B cell (primary cell): ENCODE data around the gene PKDREJ. TPM values are rescaled to one million over a fixed set of nuclear protein-coding genes. Genes with fewer than 3 reads are reported as not detected.

Source experiments
- ATAC-seq: fragments of 200-7000 bp; cut with Tn5 transposase; one replicate; pipeline ENCODE4 v1.10.0; 2021; ENCODE audit warnings: low read depth, mild to moderate bottlenecking, moderate number of reproducible peaks, moderate library complexity
- CTCF ChIA-PET: fragments of 350-600 bp; sonication (Branson Sonifier 250); formaldehyde crosslinking; loops from one replicate; lab custom pipeline; 2021; ENCODE audit warnings: antibody characterized with exemption, inconsistent platforms; lab: Charles Lee
- POLR2A ChIA-PET: fragments of 350-600 bp; sonication (Branson Sonifier 250); formaldehyde crosslinking; loops from one replicate; lab custom pipeline; 2021; ENCODE audit warnings: antibody characterized with exemption; lab: Charles Lee
- DNase-seq: peaks from one replicate; pipeline ENCODE4 v3.0.0; 2013
- H2AFZ ChIP-seq: 2 replicates; pipeline ENCODE4 v1.6.1; 2012; ENCODE audit warnings: mild to moderate bottlenecking, low read depth, low read length; ENCODE audit not compliant: insufficient read depth, poor library complexity, severe bottlenecking
- H3K27ac ChIP-seq, 2 donors: 1 replicate in 1 of 2; 2 replicates in 1 of 2; pipeline ENCODE4 v1.5.1; 2012 to 2013; ENCODE audit warnings: low read length in 2 of 2, mild to moderate bottlenecking in 2 of 2, moderate library complexity in 1 of 2
- H3K27me3 ChIP-seq, 4 experiments: fragments of 200-600 bp in 1 of 4; sonication (generic) in 1 of 4; replicated peaks in 1 of 4; 1 replicate in 2 of 4; 2 replicates in 2 of 4; pipeline versions ENCODE4 v1.6.1 to v1.7.0; 2013 to 2016; ENCODE audit warnings: low read length in 3 of 4, mild to moderate bottlenecking in 2 of 4, mixed read lengths in 1 of 4, moderate library complexity in 1 of 4; ENCODE audit not compliant: insufficient read depth in 4 of 4, control insufficient read depth in 3 of 4; ENCODE audit errors: control extremely low read depth in 1 of 4
- H3K36me3 ChIP-seq, 2 experiments: replicated peaks in 1 of 2; 1 replicate in 1 of 2; 2 replicates in 1 of 2; pipeline versions ENCODE4 v1.6.1 to v1.7.1; 2013; ENCODE audit warnings: low read length in 1 of 2; ENCODE audit not compliant: insufficient read depth in 2 of 2, control insufficient read depth in 1 of 2; ENCODE audit errors: control extremely low read depth in 1 of 2, extremely low read depth in 1 of 2
- H3K4me1 ChIP-seq, 2 donors: fragments of 200-600 bp in 1 of 2; sonication (generic) in 1 of 2; 1 replicate in 1 of 2; 2 replicates in 1 of 2; pipeline versions ENCODE4 v1.5.1 to v1.6.1; 2013 to 2017; ENCODE audit warnings: low read length in 2 of 2; ENCODE audit not compliant: control insufficient read depth in 2 of 2, insufficient read depth in 2 of 2
- H3K4me2 ChIP-seq: replicated peaks from 2 replicates; pipeline ENCODE3; 2012; ENCODE audit warnings: mild to moderate bottlenecking, low read depth, low read length; ENCODE audit not compliant: poor library complexity, severe bottlenecking
- H3K4me3 ChIP-seq, 5 experiments: fragments of 200-600 bp in 1 of 5; sonication (generic) in 1 of 5; 1 replicate in 3 of 5; 2 replicates in 2 of 5; pipeline versions ENCODE4 v1.5.1 to v1.7.0; 2011 to 2016; ENCODE audit warnings: low read length in 4 of 5, mild to moderate bottlenecking in 4 of 5, low read depth in 2 of 5, control low read depth in 1 of 5, moderate library complexity in 1 of 5; ENCODE audit not compliant: insufficient read depth in 1 of 5; ENCODE audit errors: control extremely low read depth in 1 of 5, extremely low read depth in 1 of 5
- H3K79me2 ChIP-seq: fragments of 200-600 bp; sonication (generic); one replicate; pipeline ENCODE4 v1.6.0; 2016; ENCODE audit warnings: low read length; ENCODE audit not compliant: control insufficient read depth, insufficient read depth
- H3K9ac ChIP-seq: fragments of 200-600 bp; sonication (generic); 2 replicates; pipeline ENCODE4 v1.6.1; 2017; ENCODE audit warnings: mild to moderate bottlenecking, low read length, moderate library complexity
- H3K9me3 ChIP-seq, 3 donors: one replicate each; pipeline versions ENCODE4 v1.6.1 to v1.7.1; 2013; ENCODE audit warnings: low read length in 2 of 3; ENCODE audit not compliant: control insufficient read depth in 2 of 3, insufficient read depth in 1 of 3; ENCODE audit errors: control extremely low read depth in 1 of 3
- H4K20me1 ChIP-seq: 2 replicates; pipeline ENCODE4 v1.6.0; 2012; ENCODE audit warnings: mild to moderate bottlenecking, low read length; ENCODE audit not compliant: insufficient read depth, control insufficient read depth, poor library complexity, severe bottlenecking
- H3K27ac Mint-ChIP-seq: one replicate; pipeline ENCODE4 v1.8.0; 2021; ENCODE audit warnings: mixed read lengths
- H3K27me3 Mint-ChIP-seq: one replicate; pipeline ENCODE4 v1.8.0; 2021; ENCODE audit warnings: mixed read lengths
- H3K4me1 Mint-ChIP-seq: one replicate; pipeline ENCODE4 v1.8.0; 2021; ENCODE audit warnings: mixed read lengths
- H3K4me3 Mint-ChIP-seq: one replicate; pipeline ENCODE4 v1.8.0; 2021; ENCODE audit warnings: mixed read lengths
- H3K9me3 Mint-ChIP-seq: one replicate; pipeline ENCODE4 v1.8.0; 2022; ENCODE audit warnings: mixed read lengths; ENCODE audit not compliant: insufficient read depth
- EZH2 ChIP-seq: IDR thresholded peaks from 2 replicates; pipeline ENCODE4 v1.6.1; 2012; ENCODE audit warnings: borderline replicate concordance, low read depth, mild to moderate bottlenecking, moderate library complexity, low read length; ENCODE audit not compliant: insufficient read depth, poor library complexity, severe bottlenecking
- WGBS: methylation state at CpG from one replicate; pipeline ENCODE4 v1.1.5; 2013; ENCODE audit warnings: missing lambda C conversion rate; ENCODE audit not compliant: insufficient coverage; 5-methylcytosine and 5-hydroxymethylcytosine counted together
- intact Hi-C: fragments of 100-400 bp; cut with micrococcal nuclease; formaldehyde crosslinking; loops from one replicate; pipeline ENCODE4 v1.10.0; 2022
- polyA plus RNA-seq: library from polyadenylated mRNA; depleted of rRNA; stranded (reverse); fragments of >200 nt; gene quantifications from 2 replicates; pipeline ENCODE4 v1.2.3, GENCODE V29; 2012
- total RNA-seq, 2 donors: library from RNA; stranded (reverse); fragments of 120-200 nt in 1 of 2; gene quantifications; 1 replicate in 1 of 2; 2 replicates in 1 of 2; pipeline versions ENCODE4 v1.2.3 to v1.2.4, GENCODE V29; 2013 to 2022
- TF ChIP-seq, protein P1 (sequence below): fragments of 200-600 bp; IDR thresholded peaks from one replicate; pipeline ENCODE4 v1.8.0; 2022; ENCODE audit warnings: antibody characterized with exemption, mild to moderate bottlenecking

Gene PKDREJ
- total and polyA plus RNA-seq, 2 donors (not counting 1 experiment from before 2014, with no cell fraction given) = not detected

DNA sequence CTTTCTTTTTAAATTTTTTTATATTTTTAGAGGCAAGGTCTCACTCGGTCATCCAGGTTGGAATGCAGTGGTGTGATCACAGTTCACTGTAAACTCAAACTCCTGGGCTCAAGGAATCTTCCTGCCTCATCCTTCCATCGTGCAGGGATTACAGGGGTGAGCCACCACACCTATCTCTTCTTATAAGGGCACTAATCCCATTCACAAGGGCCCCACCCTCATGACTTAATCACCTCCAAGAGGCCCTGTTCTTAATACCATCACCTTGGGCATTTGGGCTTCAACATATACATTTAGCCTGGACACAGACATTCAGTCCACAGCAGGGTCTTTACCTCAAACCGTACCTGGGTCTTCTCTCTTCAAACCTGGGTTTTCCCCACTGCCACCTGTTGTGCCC lies 29.0 kb upstream of the PKDREJ start:
- H3K4me1 Mint-ChIP-seq = peaks cover 63% of the 10 kb centered on the region
- no peak for TF ChIP-seq EZH2
- TF ChIP-seq, protein P1, sequence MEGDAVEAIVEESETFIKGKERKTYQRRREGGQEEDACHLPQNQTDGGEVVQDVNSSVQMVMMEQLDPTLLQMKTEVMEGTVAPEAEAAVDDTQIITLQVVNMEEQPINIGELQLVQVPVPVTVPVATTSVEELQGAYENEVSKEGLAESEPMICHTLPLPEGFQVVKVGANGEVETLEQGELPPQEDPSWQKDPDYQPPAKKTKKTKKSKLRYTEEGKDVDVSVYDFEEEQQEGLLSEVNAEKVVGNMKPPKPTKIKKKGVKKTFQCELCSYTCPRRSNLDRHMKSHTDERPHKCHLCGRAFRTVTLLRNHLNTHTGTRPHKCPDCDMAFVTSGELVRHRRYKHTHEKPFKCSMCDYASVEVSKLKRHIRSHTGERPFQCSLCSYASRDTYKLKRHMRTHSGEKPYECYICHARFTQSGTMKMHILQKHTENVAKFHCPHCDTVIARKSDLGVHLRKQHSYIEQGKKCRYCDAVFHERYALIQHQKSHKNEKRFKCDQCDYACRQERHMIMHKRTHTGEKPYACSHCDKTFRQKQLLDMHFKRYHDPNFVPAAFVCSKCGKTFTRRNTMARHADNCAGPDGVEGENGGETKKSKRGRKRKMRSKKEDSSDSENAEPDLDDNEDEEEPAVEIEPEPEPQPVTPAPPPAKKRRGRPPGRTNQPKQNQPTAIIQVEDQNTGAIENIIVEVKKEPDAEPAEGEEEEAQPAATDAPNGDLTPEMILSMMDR = no peak
- peak overlapping the region; percentile 46 for H3K27ac Mint-ChIP-seq
- no peaks in the 10 kb centered on the region for H3K27me3 Mint-ChIP-seq
- Histone ChIP-seq H3K27ac (no peak overlapping the region), H3K36me3 (peaks cover 0 to 2% of the 10 kb centered on the region in 2 experiments), H3K4me3 (no peak overlapping the region), H3K4me2 (peak overlapping the region; percentile 1), H3K9ac (no peak overlapping the region), H3K27me3 (peaks cover 0 to 3% (median 0%) of the 10 kb centered on the region in 4 experiments), H4K20me1 (no peaks in the 10 kb centered on the region), H3K4me1 (peaks cover 44 to 63% of the 10 kb centered on the region in 2 donors), H3K9me3 (peaks cover 0 to 19% (median 0%) of the 10 kb centered on the region in 3 donors), H2AFZ (no peak overlapping the region), H3K79me2 (peaks cover 5% of the 10 kb centered on the region)
- H3K4me3 Mint-ChIP-seq = no peak overlapping the region
- CTCF ChIA-PET = no interaction called here
- DNase-seq (no peak), ATAC-seq (no peak)
- 84% methylated on average over 2 of the region's 3 CpGs for WGBS
- intact Hi-C loops = no loop called here
- POLR2A ChIA-PET = no interaction called here
- H3K9me3 Mint-ChIP-seq = no peaks in the 10 kb centered on the region

DNA sequence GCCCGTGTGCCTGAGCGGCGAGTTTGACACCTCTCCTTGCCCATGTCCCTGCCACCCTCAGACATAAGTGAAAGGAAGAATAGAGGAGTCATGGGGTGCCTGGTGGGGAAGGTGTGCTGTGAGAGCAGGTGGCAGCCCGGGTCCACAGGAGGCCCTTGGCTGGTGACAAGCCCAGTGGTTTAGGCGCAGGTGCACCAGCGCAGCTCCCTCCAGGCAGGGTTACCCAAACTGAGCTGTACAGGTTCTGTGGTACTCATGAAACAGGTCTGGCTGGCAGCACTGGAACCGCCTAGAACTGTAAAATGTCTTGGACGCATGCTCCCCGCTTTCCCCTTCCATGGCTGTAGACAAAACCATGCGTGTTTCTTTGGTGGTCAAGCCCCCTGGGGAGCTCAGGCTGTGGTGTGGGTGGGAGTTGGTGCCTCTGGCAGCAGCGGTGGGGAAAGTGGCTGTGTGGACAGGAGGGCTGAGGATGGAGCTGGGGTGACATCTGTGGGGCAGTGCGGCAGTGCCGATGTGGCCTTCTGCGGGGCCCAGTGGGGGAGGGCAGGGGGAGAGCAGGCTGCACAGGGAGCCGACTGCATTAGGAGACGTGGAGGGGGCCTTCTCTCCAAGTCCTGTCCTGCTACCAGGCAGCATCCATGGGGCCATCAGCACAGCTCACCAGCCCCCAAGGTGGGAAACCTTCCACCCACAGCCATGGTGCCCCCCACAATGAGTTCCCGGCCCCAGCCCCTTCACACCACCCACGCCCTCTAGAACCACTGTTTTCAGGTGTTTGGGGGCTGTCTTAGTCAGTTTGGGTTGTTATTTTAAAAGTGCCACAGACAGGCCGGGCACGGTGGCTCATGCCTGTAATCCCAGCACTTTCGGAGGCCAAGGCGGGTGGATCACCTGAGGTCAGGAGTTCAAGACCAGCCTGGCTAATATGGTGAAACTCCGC lies 28.0 kb upstream of the PKDREJ start:
- Mint-ChIP-seq H3K27ac (peak overlapping the region; percentile 32), H3K4me3 (no peak overlapping the region), H3K9me3 (no peaks in the 10 kb centered on the region), H3K27me3 (no peaks in the 10 kb centered on the region), H3K4me1 (peaks cover 63% of the 10 kb centered on the region)
- ATAC-seq (no peak), DNase-seq (no peak)
- peaks cover 0 to 19% (median 0%) of the 10 kb centered on the region in 3 donors for H3K9me3 ChIP-seq
- no peaks in the 10 kb centered on the region for H4K20me1 ChIP-seq
- WGBS = 94% methylated on average over 15 of the region's 23 CpGs
- peaks cover 4% of the 10 kb centered on the region for H3K79me2 ChIP-seq
- ChIA-PET CTCF (interaction anchor here (0.8 kb wide), 1 partner anchor 164 kb away, joined by 3 read pairs; no protein-coding TSS in a partner anchor), POLR2A (no interaction called here)
- H3K9ac ChIP-seq = no peak overlapping the region
- no peak overlapping the region for H3K27ac ChIP-seq
- no peak overlapping the region for H2AFZ ChIP-seq
- peaks cover 49 to 67% of the 10 kb centered on the region in 2 donors for H3K4me1 ChIP-seq
- H3K4me3 ChIP-seq = no peak overlapping the region
- H3K27me3 ChIP-seq = no peaks in the 10 kb centered on the region
- peaks cover 0 to 2% of the 10 kb centered on the region in 2 experiments for H3K36me3 ChIP-seq
- no peak overlapping the region for H3K4me2 ChIP-seq
- intact Hi-C loops = no loop called here
- TF ChIP-seq EZH2 = no peak
- TF ChIP-seq, protein P1 = no peak
